HepG2 (cell line): Measurements from ENCODE around the gene GPT2. TPM values are rescaled to one million over a fixed set of nuclear protein-coding genes. Genes with fewer than 3 reads are reported as not detected.

ENCODE experiments used
- BRD4 ChIP-seq: sonication (generic); formaldehyde crosslinking; IDR thresholded peaks from 2 replicates; pipeline ENCODE4 v1.4.0; 2020; ENCODE audit warnings: missing genetic modification reagents
- CENPX ChIP-seq: sonication (generic); formaldehyde crosslinking; IDR thresholded peaks from 2 replicates; pipeline ENCODE4 v1.9.0; 2021; ENCODE audit warnings: mild to moderate bottlenecking, missing genetic modification reagents, moderate library complexity
- HOXA3 ChIP-seq: sonication (generic); formaldehyde crosslinking; IDR thresholded peaks from 2 replicates; pipeline ENCODE4 v1.5.0; 2020; ENCODE audit warnings: missing genetic modification reagents
- KDM5A ChIP-seq: fragments of 200-600 bp; sonication (generic); IDR thresholded peaks from 2 replicates; pipeline ENCODE4 v1.7.0; 2018; ENCODE audit warnings: antibody characterized with exemption, mild to moderate bottlenecking, low read length, borderline replicate concordance
- MYNN ChIP-seq: sonication (generic); formaldehyde crosslinking; IDR thresholded peaks from 2 replicates; pipeline ENCODE4 v1.4.0; 2020; ENCODE audit warnings: mild to moderate bottlenecking, low read depth, missing genetic modification reagents
- NR2C2 ChIP-seq: sonication (generic); formaldehyde crosslinking; IDR thresholded peaks from 2 replicates; pipeline ENCODE4 v1.4.0; 2020; ENCODE audit warnings: missing genetic modification reagents, mild to moderate bottlenecking, moderate library complexity, borderline replicate concordance
- SMAD1 ChIP-seq: sonication (generic); formaldehyde crosslinking; IDR thresholded peaks from 2 replicates; pipeline ENCODE4 v1.4.0; 2020; ENCODE audit warnings: missing genetic modification reagents, low read depth, mild to moderate bottlenecking, borderline replicate concordance
- TRIM24 ChIP-seq: sonication (generic); formaldehyde crosslinking; IDR thresholded peaks from 2 replicates; pipeline ENCODE4 v1.8.0; 2022; ENCODE audit warnings: mild to moderate bottlenecking, missing genetic modification reagents
- ZC3H13 ChIP-seq: sonication (generic); formaldehyde crosslinking; IDR thresholded peaks from 2 replicates; pipeline ENCODE4 v1.8.1; 2023; ENCODE audit warnings: mild to moderate bottlenecking, missing genetic modification reagents, moderate library complexity
- ZNF367 ChIP-seq: sonication (generic); formaldehyde crosslinking; IDR thresholded peaks from 2 replicates; pipeline ENCODE4 v1.4.0; 2020; ENCODE audit warnings: missing genetic modification reagents, borderline replicate concordance
- ZNF383 ChIP-seq: sonication (generic); formaldehyde crosslinking; IDR thresholded peaks from 2 replicates; pipeline ENCODE4 v1.4.0; 2020; ENCODE audit warnings: missing genetic modification reagents, mild to moderate bottlenecking, borderline replicate concordance
- ZNF557 ChIP-seq: sonication (generic); formaldehyde crosslinking; IDR thresholded peaks from 2 replicates; pipeline ENCODE4 v1.4.0; 2020; ENCODE audit warnings: missing genetic modification reagents
- ZNF776 ChIP-seq: sonication (generic); formaldehyde crosslinking; IDR thresholded peaks from 2 replicates; pipeline ENCODE4 v1.4.0; 2020; ENCODE audit warnings: mild to moderate bottlenecking, missing genetic modification reagents
- ZSCAN21 ChIP-seq: sonication (generic); formaldehyde crosslinking; IDR thresholded peaks from 2 replicates; pipeline ENCODE4 v1.8.0; 2022; ENCODE audit warnings: mild to moderate bottlenecking, missing genetic modification reagents, moderate library complexity, borderline replicate concordance
- polyA plus RNA-seq, 8 experiments: library from polyadenylated mRNA; depleted of rRNA in 3 of 8; stranded (reverse) in 7 of 8; unstranded in 1 of 8; fragments of >200 nt; fragmentation: Illumina TruSeq in 4 of 8; extraction: Trizol in 4 of 8; gene quantifications; 2 replicates each; pipeline versions ENCODE4 v1.2.1 to v1.2.3, GENCODE V29; 2011 to 2016; ENCODE audit warnings: low read depth in 4 of 8, missing spikeins in 1 of 8, mixed read lengths in 1 of 8; ENCODE audit not compliant: insufficient read depth in 1 of 8
- total RNA-seq, 5 experiments: library from RNA; depleted of rRNA; stranded (reverse); fragments of >200 nt; fragmentation: Illumina TruSeq; extraction: Trizol; gene quantifications; 2 replicates each; pipeline ENCODE4 v1.2.3, GENCODE V29; 2016; ENCODE audit warnings: low read depth in 1 of 5
- TF ChIP-seq, protein P1 (sequence below): sonication (generic); formaldehyde crosslinking; IDR thresholded peaks from 2 replicates; pipeline ENCODE4 v1.4.0; 2020; ENCODE audit warnings: missing genetic modification reagents, borderline replicate concordance
- TF ChIP-seq, protein P2 (sequence below), 2 experiments: sonication (generic) in 1 of 2; formaldehyde crosslinking in 1 of 2; IDR thresholded peaks; 2 replicates each; pipeline versions ENCODE4 v1.4.0 to v1.6.1; 2016 to 2020; ENCODE audit warnings: borderline replicate concordance in 1 of 2, low read depth in 1 of 2, mild to moderate bottlenecking in 1 of 2, missing genetic modification reagents in 1 of 2
- TF ChIP-seq, protein P3 (sequence below): IDR thresholded peaks from 2 replicates; pipeline ENCODE4 v1.6.1; 2016; ENCODE audit warnings: missing biosample characterization, missing genetic modification reagents, low read depth
- TF ChIP-seq, protein P4 (sequence below): sonication (generic); formaldehyde crosslinking; IDR thresholded peaks from 2 replicates; pipeline ENCODE4 v1.8.1; 2022; ENCODE audit warnings: mild to moderate bottlenecking, missing genetic modification reagents

The GPT2 gene
- total and polyA plus RNA-seq, 2 of the 13 experiments (the other 11 are each of a cell fraction or from before 2014, with no cell fraction given) = 138 to 267 TPM

DNA sequence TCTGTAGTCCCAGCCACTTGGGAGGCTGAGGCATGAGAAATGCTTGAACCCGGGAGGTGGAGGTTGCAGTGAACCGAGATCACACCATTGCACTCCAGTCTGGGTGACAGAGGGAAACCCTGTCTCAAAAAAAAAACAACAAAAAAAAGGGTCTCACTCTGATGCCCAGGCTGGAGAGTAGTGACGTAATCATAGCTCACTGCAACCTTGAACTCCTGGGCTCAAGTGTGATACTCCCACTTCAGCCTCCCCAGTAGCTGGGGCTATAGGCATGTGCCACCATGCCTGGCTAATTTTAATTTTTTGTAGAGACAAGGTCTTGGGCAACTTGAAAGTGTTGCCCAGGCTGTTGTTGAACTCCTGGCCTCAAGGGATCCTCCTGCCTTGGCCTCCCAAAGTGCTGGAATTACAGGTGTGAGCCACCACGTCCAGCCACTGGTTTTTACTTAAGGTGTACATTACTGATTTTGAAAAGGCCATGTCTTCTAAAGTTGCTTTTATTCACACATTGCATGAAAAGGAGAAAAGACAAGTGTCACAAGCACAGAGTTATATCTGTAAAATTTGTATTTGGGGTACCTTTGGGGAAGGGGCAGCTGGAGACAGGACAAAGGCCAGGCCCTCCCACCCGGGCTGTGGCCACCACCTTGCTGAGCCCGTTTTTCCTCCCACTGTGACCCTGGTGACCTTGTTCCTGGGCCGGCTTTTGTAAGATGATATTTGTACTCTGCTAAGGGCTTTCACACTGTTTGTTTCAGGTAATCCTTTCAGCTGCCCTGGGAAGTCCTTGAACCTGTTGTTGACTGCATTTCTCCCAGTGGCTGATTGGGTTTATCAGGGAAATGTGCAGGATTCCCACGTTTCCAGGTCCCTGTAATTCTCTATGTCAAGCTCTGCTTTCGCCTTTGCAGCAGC lies 11.5 kb downstream of the GPT2 start (continued):
- TF ChIP-seq, protein P1, sequence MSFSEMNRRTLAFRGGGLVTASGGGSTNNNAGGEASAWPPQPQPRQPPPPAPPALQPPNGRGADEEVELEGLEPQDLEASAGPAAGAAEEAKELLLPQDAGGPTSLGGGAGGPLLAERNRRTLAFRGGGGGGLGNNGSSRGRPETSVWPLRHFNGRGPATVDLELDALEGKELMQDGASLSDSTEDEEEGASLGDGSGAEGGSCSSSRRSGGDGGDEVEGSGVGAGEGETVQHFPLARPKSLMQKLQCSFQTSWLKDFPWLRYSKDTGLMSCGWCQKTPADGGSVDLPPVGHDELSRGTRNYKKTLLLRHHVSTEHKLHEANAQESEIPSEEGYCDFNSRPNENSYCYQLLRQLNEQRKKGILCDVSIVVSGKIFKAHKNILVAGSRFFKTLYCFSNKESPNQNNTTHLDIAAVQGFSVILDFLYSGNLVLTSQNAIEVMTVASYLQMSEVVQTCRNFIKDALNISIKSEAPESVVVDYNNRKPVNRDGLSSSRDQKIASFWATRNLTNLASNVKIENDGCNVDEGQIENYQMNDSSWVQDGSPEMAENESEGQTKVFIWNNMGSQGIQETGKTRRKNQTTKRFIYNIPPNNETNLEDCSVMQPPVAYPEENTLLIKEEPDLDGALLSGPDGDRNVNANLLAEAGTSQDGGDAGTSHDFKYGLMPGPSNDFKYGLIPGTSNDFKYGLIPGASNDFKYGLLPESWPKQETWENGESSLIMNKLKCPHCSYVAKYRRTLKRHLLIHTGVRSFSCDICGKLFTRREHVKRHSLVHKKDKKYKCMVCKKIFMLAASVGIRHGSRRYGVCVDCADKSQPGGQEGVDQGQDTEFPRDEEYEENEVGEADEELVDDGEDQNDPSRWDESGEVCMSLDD (CRISPR knock-in tag) = peak; percentile 91
- no peak for TF ChIP-seq ZNF367 (CRISPR knock-in tag)
- TF ChIP-seq, protein P2, sequence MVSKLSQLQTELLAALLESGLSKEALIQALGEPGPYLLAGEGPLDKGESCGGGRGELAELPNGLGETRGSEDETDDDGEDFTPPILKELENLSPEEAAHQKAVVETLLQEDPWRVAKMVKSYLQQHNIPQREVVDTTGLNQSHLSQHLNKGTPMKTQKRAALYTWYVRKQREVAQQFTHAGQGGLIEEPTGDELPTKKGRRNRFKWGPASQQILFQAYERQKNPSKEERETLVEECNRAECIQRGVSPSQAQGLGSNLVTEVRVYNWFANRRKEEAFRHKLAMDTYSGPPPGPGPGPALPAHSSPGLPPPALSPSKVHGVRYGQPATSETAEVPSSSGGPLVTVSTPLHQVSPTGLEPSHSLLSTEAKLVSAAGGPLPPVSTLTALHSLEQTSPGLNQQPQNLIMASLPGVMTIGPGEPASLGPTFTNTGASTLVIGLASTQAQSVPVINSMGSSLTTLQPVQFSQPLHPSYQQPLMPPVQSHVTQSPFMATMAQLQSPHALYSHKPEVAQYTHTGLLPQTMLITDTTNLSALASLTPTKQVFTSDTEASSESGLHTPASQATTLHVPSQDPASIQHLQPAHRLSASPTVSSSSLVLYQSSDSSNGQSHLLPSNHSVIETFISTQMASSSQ (IDR thresholded peaks at IDR 0.05; ENCODE audit: low read depth) = peak; percentile 71
- TF ChIP-seq, protein P2 (CRISPR knock-in tag; IDR thresholded peaks at IDR 0.05; ENCODE audit: borderline replicate concordance) = peak; percentile 87; the same call in 1 of the 2 replicates
- TF ChIP-seq NR2C2 (CRISPR knock-in tag) = peak; percentile 92
- TF ChIP-seq, protein P3, sequence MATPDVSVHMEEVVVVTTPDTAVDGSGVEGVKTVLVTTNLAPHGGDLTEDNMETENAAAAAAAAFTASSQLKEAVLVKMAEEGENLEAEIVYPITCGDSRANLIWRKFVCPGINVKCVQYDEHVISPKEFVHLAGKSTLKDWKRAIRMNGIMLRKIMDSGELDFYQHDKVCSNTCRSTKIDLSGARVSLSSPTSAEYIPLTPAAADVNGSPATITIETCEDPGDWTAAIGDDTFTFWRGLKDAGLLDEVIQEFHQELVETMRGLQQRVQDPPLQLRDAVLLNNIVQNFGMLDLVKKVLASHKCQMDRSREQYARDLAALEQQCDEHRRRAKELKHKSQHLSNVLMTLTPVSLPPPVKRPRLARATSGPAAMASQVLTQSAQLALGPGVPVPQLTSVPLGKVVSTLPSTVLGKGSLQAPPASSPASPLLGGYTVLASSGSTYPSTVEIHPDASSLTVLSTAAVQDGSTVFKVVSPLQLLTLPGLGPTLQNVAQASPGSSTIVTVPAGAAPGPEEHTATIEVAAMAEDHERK (CRISPR knock-in tag) = no peak
- no peak for TF ChIP-seq ZNF383 (CRISPR knock-in tag)
- TF ChIP-seq, protein P4, sequence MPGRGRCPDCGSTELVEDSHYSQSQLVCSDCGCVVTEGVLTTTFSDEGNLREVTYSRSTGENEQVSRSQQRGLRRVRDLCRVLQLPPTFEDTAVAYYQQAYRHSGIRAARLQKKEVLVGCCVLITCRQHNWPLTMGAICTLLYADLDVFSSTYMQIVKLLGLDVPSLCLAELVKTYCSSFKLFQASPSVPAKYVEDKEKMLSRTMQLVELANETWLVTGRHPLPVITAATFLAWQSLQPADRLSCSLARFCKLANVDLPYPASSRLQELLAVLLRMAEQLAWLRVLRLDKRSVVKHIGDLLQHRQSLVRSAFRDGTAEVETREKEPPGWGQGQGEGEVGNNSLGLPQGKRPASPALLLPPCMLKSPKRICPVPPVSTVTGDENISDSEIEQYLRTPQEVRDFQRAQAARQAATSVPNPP (CRISPR knock-in tag) = no peak; the same call in 1 of the 2 replicates
- TF ChIP-seq ZC3H13 (CRISPR knock-in tag) = 0 out of 2 replicates have a peak, but pooled peaks have one; percentile 47
- peak; percentile 40; the same call in 1 of the 2 replicates for TF ChIP-seq KDM5A
- no peak; the same call in 1 of the 2 replicates for TF ChIP-seq TRIM24 (CRISPR knock-in tag)
- TF ChIP-seq SMAD1 (CRISPR knock-in tag) = no peak
- peak; percentile 85 for TF ChIP-seq ZNF557
- TF ChIP-seq ZNF776 (CRISPR knock-in tag) = no peak
- TF ChIP-seq CENPX (CRISPR knock-in tag) = no peak
- TF ChIP-seq ZSCAN21 = no peak; the same call in 1 of the 2 replicates
- no peak for TF ChIP-seq MYNN (CRISPR knock-in tag)
- TF ChIP-seq HOXA3 (CRISPR knock-in tag) = peak; percentile 86
- no peak for TF ChIP-seq BRD4 (CRISPR knock-in tag)
